MG63 (cell line): Measurements from ENCODE around the gene TNRC6C. TPM values are rescaled to one million over a fixed set of nuclear protein-coding genes. Genes with fewer than 3 reads are reported as not detected.
A peak's percentile ranks its signal among the peaks of the same experiment; 100 is the strongest.

Experiments
- DNase-seq: peaks from one replicate; pipeline ENCODE4 v3.0.0-alpha.2; 2020
- H3K27me3 ChIP-seq: fragments of 250-450 bp; sonication (Bioruptor Pico); 2 replicates; pipeline ENCODE4 v1.5.1; 2020; ENCODE audit warnings: mild to moderate bottlenecking, moderate library complexity
- H3K36me3 ChIP-seq: fragments of 250-450 bp; sonication (Bioruptor Pico); 2 replicates; pipeline ENCODE4 v1.5.1; 2020; ENCODE audit warnings: mild to moderate bottlenecking, moderate library complexity
- H3K4me3 ChIP-seq: fragments of 250-450 bp; sonication (Bioruptor Pico); 2 replicates; pipeline ENCODE4 v1.5.1; 2020; ENCODE audit warnings: mild to moderate bottlenecking, moderate library complexity
- H3K9me3 ChIP-seq: fragments of 250-450 bp; sonication (Bioruptor Pico); 2 replicates; pipeline ENCODE4 v1.5.1; 2020; ENCODE audit warnings: mild to moderate bottlenecking, moderate library complexity
- total RNA-seq: library from RNA; depleted of rRNA; stranded (reverse); fragments of >200 nt; shearing (Covaris generic); gene quantifications from 2 replicates; pipeline ENCODE4 v1.2.3, GENCODE V29; 2014; ENCODE audit warnings: low replicate concordance; rRNA removed

The TNRC6C gene
- 3.2 and 4.5 TPM in 2 replicates for total RNA-seq

DNA sequence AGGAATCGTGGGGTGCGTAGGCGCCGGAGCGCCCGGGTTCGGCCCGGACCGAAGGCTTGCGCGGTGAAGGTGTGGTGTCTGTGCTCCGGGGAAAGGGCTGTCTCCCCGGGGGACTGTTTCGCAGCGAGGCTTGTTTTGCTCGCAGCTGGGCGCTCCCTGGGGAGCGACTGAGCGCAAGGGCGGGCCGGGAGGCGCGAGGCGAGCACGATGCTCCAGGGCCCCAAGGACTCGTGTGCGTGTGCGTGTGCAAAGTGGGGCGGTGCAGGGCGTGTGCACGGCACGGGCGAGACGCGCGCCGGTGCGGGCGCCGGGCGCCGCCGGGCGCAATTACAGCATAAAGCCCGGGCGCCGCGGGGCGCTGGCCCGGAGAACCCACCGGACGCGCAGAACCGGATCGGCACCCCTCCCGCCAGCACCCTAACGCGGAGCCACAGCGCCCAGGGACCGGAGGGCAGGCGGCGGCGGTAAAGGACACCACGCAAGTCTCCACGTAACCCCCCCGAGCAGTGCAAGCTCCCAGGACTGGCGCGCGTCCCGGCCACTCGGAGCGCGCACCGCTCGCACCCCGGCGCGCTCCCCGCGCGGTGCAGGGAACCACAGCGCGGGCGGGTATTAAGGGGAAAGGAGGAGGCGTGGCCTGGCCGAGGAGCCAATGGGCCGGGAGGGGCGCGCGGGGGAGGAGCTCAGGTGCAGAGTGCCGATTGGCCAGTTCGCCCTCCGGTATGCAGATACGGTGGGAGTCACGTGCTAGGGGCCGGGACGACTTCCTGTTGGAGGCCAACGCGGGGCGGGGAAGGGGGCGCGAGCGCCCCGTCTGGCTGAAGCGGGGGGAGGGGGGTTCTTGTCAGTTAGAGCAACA is at the start of gene TNRC6C:
Gene TNRC6C (plus strand): TSS at position 847 of the 859 bp plus-strand sequence. CDS start 45,504 bp downstream, outside the sequence.
- DNase-seq, result peak; percentile 99
- H3K27me3 ChIP-seq, result peaks cover 50% of the 10 kb centered on the region
- H3K4me3 ChIP-seq, result peak within 1 kb of the TSS; percentile 54
- no peaks in the 10 kb centered on the region for H3K36me3 ChIP-seq
- H3K9me3 ChIP-seq, result no peaks in the 10 kb centered on the region

DNA sequence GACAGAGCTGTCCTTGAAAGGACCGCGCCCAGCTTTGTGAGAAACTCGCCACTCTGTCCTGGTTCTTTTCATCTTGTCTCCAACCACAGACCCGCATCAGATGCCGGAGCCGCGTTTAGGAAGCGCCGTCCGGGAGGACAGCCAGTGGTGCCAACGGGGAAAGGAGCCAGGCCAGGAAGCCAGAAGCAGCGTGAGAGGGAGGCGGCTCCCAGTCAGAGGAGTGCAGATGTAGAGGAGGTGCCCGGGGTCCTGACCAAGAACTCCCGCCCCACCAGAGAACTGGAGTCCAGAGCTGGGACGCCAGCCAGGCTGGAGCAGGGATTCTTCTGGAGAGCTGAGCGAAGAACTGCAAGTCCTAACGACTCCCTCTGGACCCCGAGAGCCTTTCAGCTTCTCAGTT is 49.3 kb upstream of the TNRC6C start:
- H3K36me3 ChIP-seq, result no peaks in the 10 kb centered on the region
- peaks cover 32% of the 10 kb centered on the region for H3K27me3 ChIP-seq
- H3K9me3 ChIP-seq, result peaks cover 3% of the 10 kb centered on the region; the same call in 1 of the 2 replicates
- peak; percentile 75 for DNase-seq
- no peak overlapping the region for H3K4me3 ChIP-seq

- H3K9me3 ChIP-seq, result peaks cover 3% of the 10 kb centered on the region; the same call in 1 of the 2 replicates
- H3K27me3 ChIP-seq, result peaks cover 32% of the 10 kb centered on the region
- H3K4me3 ChIP-seq, result no peak overlapping the region
- DNase-seq, result no peak
- no peaks in the 10 kb centered on the region for H3K36me3 ChIP-seq
Observed at GRCh38 chr17:77909816-77910215, 48.7 kb upstream of the TNRC6C start.

GRCh38 chr17:77914385-77915254 is 43.9 kb upstream of the TNRC6C start:
- DNase-seq, result no peak
- no peaks in the 10 kb centered on the region for H3K36me3 ChIP-seq
- peaks cover 3% of the 10 kb centered on the region; the same call in 1 of the 2 replicates for H3K9me3 ChIP-seq
- peaks cover 32% of the 10 kb centered on the region for H3K27me3 ChIP-seq
- no peak overlapping the region for H3K4me3 ChIP-seq

- no peak for DNase-seq
- Histone ChIP-seq H3K27me3 (peaks cover 24% of the 10 kb centered on the region; the same call in 1 of the 2 replicates), H3K9me3 (peaks cover 1% of the 10 kb centered on the region; the same call in 1 of the 2 replicates), H3K4me3 (no peak overlapping the region), H3K36me3 (no peaks in the 10 kb centered on the region)
Observed at GRCh38 chr17:77915594-77916021, 42.9 kb upstream of the TNRC6C start.

DNA sequence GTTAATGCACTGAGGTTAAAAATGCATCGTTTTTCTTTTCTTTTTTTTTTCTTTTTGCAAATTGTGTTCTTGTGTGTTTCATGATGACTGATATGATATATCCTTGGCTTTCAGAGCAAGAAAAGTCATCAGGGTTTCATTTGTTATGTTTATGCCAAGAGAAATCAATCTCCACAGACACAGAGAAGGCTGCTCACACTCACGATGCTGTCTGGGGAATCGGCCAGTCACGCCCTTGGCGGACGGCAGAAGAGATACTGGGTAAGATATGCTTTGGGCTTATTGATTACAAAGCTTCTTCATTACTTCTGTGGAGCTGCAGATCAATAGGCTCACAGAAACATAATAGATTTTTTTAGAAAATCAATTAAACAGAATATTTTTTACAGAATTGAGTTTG is 42.2 kb upstream of the TNRC6C start:
- no peak overlapping the region for H3K4me3 ChIP-seq
- H3K9me3 ChIP-seq, result no peaks in the 10 kb centered on the region
- no peaks in the 10 kb centered on the region for H3K36me3 ChIP-seq
- peaks cover 19% of the 10 kb centered on the region; the same call in 1 of the 2 replicates for H3K27me3 ChIP-seq
- no peak for DNase-seq

- H3K27me3 ChIP-seq, result peaks cover 13% of the 10 kb centered on the region; the same call in 1 of the 2 replicates
- H3K36me3 ChIP-seq, result no peaks in the 10 kb centered on the region
- DNase-seq, result no peak
- no peaks in the 10 kb centered on the region for H3K9me3 ChIP-seq
- H3K4me3 ChIP-seq, result no peak overlapping the region
Observed at GRCh38 chr17:77916703-77917481, 41.6 kb upstream of the TNRC6C start.

DNA sequence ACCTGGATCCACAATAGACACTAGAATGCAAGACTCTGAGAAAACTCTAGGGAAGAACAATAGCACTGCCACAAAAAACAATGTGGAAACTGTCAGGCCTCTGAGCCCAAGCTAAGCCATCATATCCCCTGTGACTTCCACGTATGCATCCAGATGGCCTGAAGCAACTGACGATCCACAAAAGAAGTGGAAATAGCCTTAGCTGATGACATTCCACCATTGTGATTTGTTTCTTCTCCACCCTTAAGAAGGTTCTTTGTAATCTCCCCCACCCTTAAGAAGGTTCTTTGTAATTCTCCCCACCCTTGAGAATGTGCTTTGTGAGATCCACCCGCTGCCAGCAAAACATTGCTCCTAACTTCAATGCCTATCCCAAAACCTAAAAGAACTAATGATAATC is 39.2 kb upstream of the TNRC6C start:
- H3K27me3 ChIP-seq, result peaks cover 13% of the 10 kb centered on the region; the same call in 1 of the 2 replicates

DNA sequence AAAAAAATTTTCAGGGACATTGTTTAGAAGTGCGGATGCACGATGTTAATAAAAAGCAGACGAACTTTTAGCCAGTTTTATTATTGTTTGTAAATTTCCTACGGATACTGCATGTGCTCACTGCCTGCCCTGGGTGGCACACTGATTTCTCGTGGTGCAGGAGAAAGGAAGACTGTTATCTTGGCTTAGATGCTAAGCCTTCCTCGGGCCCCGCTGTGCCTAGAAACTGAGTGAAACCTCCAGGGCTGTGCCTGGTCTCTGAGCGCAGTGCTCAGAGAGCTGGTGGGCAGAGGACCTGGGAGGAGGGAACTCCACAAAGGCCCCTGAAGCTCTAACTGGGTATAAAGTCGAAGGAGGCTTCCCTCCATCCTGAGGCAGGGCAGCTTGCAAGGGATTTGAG is 35.4 kb upstream of the TNRC6C start:
- Histone ChIP-seq H3K36me3 (no peaks in the 10 kb centered on the region), H3K4me3 (no peak overlapping the region), H3K27me3 (0 out of 2 replicates have a peak, but pooled peaks cover 4% of the 10 kb centered on the region), H3K9me3 (no peaks in the 10 kb centered on the region)
- no peak for DNase-seq

More for the DNA sequence above, 39.2 kb upstream of the TNRC6C start:
- no peaks in the 10 kb centered on the region for H3K36me3 ChIP-seq
- no peak overlapping the region for H3K4me3 ChIP-seq
- H3K9me3 ChIP-seq, result no peaks in the 10 kb centered on the region
- no peak for DNase-seq

DNA sequence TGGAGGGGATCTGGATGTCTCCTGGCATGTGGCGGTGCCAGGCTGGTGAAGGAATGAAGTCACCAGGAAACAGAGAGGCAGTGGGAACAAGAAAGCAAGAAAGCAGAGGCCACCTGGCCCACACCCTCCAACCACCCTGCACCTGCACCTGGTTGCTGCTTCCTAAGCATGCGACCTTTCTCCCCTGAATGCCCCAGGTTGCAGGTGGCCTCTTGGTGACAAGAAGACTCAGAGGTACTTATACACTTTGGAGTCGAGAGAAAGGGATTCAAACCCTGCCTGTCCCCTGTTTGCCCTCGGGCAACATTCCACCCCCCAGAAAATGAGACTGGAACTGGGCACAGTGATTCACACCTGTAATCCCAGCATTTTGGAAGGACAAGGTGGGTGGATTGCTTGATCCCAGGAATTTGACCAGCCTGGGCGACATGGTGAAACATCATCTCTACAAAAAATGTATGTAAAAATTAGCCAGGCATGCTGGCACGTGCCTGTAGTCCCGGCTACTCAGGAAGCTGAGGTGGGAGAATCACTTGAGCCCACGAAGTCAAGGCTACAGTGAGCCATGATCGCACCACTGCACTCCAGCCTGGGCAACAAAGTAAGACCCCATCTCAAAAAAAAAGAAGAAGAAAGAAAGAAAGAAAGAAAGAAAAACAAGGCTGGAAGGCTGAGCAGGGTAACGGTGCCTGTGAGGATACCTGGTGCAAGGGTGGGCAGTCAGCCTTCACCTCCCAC is 34.6 kb upstream of the TNRC6C start:
- no peak for DNase-seq
- Histone ChIP-seq H3K36me3 (no peaks in the 10 kb centered on the region), H3K27me3 (0 out of 2 replicates have a peak, but pooled peaks cover 4% of the 10 kb centered on the region)

DNA sequence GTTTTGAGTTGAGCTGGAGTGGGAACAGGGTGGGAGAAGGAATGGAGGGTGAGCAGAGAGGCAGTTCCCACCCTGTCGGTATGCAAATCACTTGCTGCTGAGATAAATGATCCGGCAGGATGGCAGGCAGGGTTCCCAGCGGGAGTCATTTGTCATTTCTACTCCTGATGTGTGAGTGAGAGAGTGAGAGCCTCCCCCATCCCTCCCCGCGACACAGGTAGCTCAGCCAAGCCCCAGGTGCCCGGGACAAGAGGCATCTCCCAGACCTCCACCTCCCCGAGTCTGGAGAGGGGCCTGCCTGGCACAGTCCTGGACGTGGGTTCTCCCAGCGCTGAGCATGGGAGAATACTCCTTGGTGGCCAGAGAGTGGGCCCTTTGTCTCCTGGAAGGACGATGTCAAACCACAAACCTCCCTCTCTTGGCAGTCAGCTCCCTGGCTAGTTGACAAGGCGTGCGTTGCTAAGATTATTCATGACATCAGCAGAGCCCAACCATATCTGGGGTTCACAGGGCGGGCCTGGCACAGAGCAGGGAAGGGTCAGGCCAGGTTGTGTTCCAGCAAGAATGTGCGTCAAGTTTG is 33.7 kb upstream of the TNRC6C start:
- peak; percentile 14 for DNase-seq
- H3K27me3 ChIP-seq, result 0 out of 2 replicates have a peak, but pooled peaks cover 4% of the 10 kb centered on the region
- no peaks in the 10 kb centered on the region for H3K36me3 ChIP-seq
- no peak overlapping the region for H3K4me3 ChIP-seq
- no peaks in the 10 kb centered on the region for H3K9me3 ChIP-seq

More for the DNA sequence above, 34.6 kb upstream of the TNRC6C start:
- H3K4me3 ChIP-seq, result no peak overlapping the region
- H3K9me3 ChIP-seq, result no peaks in the 10 kb centered on the region

- no peak for DNase-seq
- Histone ChIP-seq H3K9me3 (no peaks in the 10 kb centered on the region), H3K4me3 (no peak overlapping the region), H3K27me3 (0 out of 2 replicates have a peak, but pooled peaks cover 4% of the 10 kb centered on the region), H3K36me3 (no peaks in the 10 kb centered on the region)
Observed at GRCh38 chr17:77925831-77926543, 32.5 kb upstream of the TNRC6C start.

GRCh38 chr17:77926981-77927380 is 31.5 kb upstream of the TNRC6C start:
- Histone ChIP-seq H3K27me3 (0 out of 2 replicates have a peak, but pooled peaks cover 4% of the 10 kb centered on the region), H3K36me3 (no peaks in the 10 kb centered on the region), H3K9me3 (no peaks in the 10 kb centered on the region), H3K4me3 (no peak overlapping the region)
- no peak for DNase-seq

DNA sequence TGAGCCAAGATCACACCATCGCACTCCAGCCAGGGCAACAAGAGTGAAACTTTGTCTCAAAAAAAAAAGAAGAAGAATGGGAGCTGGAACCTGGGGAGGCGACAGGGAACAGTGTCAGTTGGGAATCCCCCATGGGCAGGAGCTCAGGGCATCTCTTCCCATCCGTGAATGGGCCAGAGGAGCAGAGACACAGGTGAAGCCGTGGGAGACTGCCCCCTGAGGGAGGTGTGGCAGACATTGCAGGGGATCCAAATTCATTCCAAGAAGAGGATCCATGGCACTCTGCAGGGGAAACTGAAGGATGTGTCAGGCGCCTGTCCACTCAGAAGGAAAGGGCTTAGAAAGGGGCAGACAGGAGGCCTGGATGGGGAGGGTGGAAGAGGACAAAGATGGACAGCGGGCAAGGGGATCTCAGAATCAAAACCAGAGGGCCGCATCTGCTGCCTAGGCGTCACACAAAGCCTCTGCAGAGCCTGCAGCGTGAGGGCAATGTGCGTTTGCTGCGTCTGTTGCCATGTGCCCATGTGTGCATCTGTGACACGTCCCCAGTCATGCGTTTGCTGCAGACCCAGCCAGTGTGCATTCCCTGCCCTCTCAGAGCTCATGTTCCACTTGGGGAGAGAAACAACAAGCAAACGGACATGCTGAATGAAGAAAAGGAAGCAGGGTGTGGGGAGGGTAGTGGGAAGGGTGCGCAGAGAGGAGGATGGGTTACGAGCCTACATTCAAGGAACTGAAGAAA is 30.6 kb upstream of the TNRC6C start:
- no peak for DNase-seq
- Histone ChIP-seq H3K36me3 (no peaks in the 10 kb centered on the region), H3K9me3 (no peaks in the 10 kb centered on the region), H3K4me3 (no peak overlapping the region), H3K27me3 (0 out of 2 replicates have a peak, but pooled peaks cover 4% of the 10 kb centered on the region)
